BE2C (cell line): ENCODE results near the gene TMEM151A.

ENCODE experiments used
- DNase-seq: peaks from one replicate; pipeline ENCODE4 v3.0.0-alpha.2; 2020
- H3K27me3 ChIP-seq: fragments of 250-450 bp; sonication (Bioruptor Pico); 2 replicates; pipeline ENCODE4 v1.5.1; 2020; ENCODE audit warnings: mild to moderate bottlenecking
- H3K36me3 ChIP-seq: fragments of 250-450 bp; sonication (Bioruptor Pico); 2 replicates; pipeline ENCODE4 v1.5.1; 2020; ENCODE audit warnings: mild to moderate bottlenecking
- H3K4me1 ChIP-seq: fragments of 250-450 bp; sonication (Bioruptor Pico); 2 replicates; pipeline ENCODE4 v1.5.1; 2020
- H3K4me3 ChIP-seq: 2 replicates; pipeline ENCODE4 v1.5.1; 2011; ENCODE audit warnings: low read depth, low read length
- H3K9me3 ChIP-seq: fragments of 250-450 bp; sonication (Bioruptor Pico); 2 replicates; pipeline ENCODE4 v1.5.1; 2020
- CTCF ChIP-seq: IDR thresholded peaks from 2 replicates; pipeline ENCODE4 v1.5.1; 2012; ENCODE audit warnings: mild to moderate bottlenecking, low read depth, low read length

Gene TMEM151A

GRCh38 chr11:66338276-66339161 lies 46.8 kb downstream of the TMEM151A start:
- H3K9me3 ChIP-seq: no peaks in the 10 kb centered on the region
- no peak for TF ChIP-seq CTCF
- H3K4me1 ChIP-seq: peaks cover 19% of the 10 kb centered on the region
- peaks cover 11% of the 10 kb centered on the region; the same call in 1 of the 2 replicates for H3K36me3 ChIP-seq
- no peaks in the 10 kb centered on the region for H3K27me3 ChIP-seq
- H3K4me3 ChIP-seq: no peak overlapping the region
- no peak for DNase-seq

- DNase-seq: no peak
- no peak for TF ChIP-seq CTCF
- Histone ChIP-seq H3K9me3 (no peaks in the 10 kb centered on the region), H3K36me3 (peaks cover 11% of the 10 kb centered on the region; the same call in 1 of the 2 replicates), H3K4me3 (no peak overlapping the region), H3K27me3 (no peaks in the 10 kb centered on the region), H3K4me1 (peaks cover 19% of the 10 kb centered on the region)
These were observed 47.5 kb downstream of the TMEM151A start for GRCh38 chr11:66339162-66339675.

GRCh38 chr11:66339686-66340483 lies 48.2 kb downstream of the TMEM151A start:
- no peak for TF ChIP-seq CTCF
- H3K4me1 ChIP-seq: peaks cover 19% of the 10 kb centered on the region

GRCh38 chr11:66340596-66341501 lies 49.2 kb downstream of the TMEM151A start:
- H3K36me3 ChIP-seq: peaks cover 11% of the 10 kb centered on the region; the same call in 1 of the 2 replicates
- no peaks in the 10 kb centered on the region for H3K27me3 ChIP-seq
- no peaks in the 10 kb centered on the region for H3K9me3 ChIP-seq
- DNase-seq: no peak
- no peak overlapping the region for H3K4me3 ChIP-seq
- peaks cover 13% of the 10 kb centered on the region for H3K4me1 ChIP-seq
- no peak for TF ChIP-seq CTCF

More at GRCh38 chr11:66339686-66340483, 48.2 kb downstream of the TMEM151A start:
- DNase-seq: no peak
- peaks cover 11% of the 10 kb centered on the region; the same call in 1 of the 2 replicates for H3K36me3 ChIP-seq
- no peak overlapping the region for H3K4me3 ChIP-seq
- H3K27me3 ChIP-seq: no peaks in the 10 kb centered on the region
- no peaks in the 10 kb centered on the region for H3K9me3 ChIP-seq

- DNase-seq: no peak
- Histone ChIP-seq H3K27me3 (no peaks in the 10 kb centered on the region), H3K36me3 (peaks cover 11% of the 10 kb centered on the region; the same call in 1 of the 2 replicates), H3K9me3 (no peaks in the 10 kb centered on the region), H3K4me3 (no peak overlapping the region), H3K4me1 (peaks cover 7% of the 10 kb centered on the region)
- TF ChIP-seq CTCF: no peak
These were observed 49.9 kb downstream of the TMEM151A start for GRCh38 chr11:66341502-66342126.
